Suppressor macrophage treated with lipopolysaccharide for 1 hour (primary cell): ENCODE measurements around the gene TMEM203.

Experiments
- DNase-seq, 3 donors: peaks; one replicate each; pipeline ENCODE4 v3.0.0-alpha.2; 2020 to 2022

Gene TMEM203

GRCh38 chr9:137163365-137163715 is 42.1 kb downstream of the TMEM203 start:
- DNase-seq: peak in 2 of 3 donors; percentile 34 to 41

- peak in 2 of 3 donors; percentile 17 to 25 for DNase-seq
Measured at GRCh38 chr9:137162505-137163364, 42.7 kb downstream of the TMEM203 start.

GRCh38 chr9:137161558-137162486 is 43.6 kb downstream of the TMEM203 start:
- no peak for DNase-seq

- no peak for DNase-seq
Measured at GRCh38 chr9:137160716-137161557, 44.5 kb downstream of the TMEM203 start.

GRCh38 chr9:137160054-137160425 is 45.4 kb downstream of the TMEM203 start:
- DNase-seq: no peak

GRCh38 chr9:137159105-137160053 is 46.1 kb downstream of the TMEM203 start:
- no peak for DNase-seq

GRCh38 chr9:137158625-137159024 is 46.8 kb downstream of the TMEM203 start:
- DNase-seq: no peak

GRCh38 chr9:137157618-137158415 is 47.6 kb downstream of the TMEM203 start:
- DNase-seq: no peak

GRCh38 chr9:137156567-137157375 is 48.7 kb downstream of the TMEM203 start:
- peak; percentile 92 to 96 (median 93) for DNase-seq
